ENCODE data around the gene TFEB.

Gene TFEB

DNA sequence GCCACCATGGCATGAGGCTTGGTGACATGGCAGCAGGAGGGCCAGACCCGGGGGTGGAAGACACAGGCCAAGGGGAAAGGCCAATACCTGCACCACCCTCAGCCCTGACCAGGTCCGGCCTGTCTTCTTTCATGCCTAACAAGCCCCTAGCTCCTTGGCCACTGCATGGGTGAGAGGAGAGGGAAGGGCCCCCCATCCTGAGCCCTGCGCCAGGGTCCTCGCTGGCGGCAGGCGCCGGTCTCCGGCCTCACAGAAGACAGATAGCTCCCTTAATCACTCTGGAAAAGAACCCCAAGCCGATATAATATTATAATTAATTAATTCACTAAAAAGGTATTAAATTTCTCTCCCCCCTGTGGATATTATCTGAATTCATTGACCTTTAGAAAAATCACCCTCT is 55.7 kb downstream of the TFEB start:
- TF ChIP-seq, protein P1, sequence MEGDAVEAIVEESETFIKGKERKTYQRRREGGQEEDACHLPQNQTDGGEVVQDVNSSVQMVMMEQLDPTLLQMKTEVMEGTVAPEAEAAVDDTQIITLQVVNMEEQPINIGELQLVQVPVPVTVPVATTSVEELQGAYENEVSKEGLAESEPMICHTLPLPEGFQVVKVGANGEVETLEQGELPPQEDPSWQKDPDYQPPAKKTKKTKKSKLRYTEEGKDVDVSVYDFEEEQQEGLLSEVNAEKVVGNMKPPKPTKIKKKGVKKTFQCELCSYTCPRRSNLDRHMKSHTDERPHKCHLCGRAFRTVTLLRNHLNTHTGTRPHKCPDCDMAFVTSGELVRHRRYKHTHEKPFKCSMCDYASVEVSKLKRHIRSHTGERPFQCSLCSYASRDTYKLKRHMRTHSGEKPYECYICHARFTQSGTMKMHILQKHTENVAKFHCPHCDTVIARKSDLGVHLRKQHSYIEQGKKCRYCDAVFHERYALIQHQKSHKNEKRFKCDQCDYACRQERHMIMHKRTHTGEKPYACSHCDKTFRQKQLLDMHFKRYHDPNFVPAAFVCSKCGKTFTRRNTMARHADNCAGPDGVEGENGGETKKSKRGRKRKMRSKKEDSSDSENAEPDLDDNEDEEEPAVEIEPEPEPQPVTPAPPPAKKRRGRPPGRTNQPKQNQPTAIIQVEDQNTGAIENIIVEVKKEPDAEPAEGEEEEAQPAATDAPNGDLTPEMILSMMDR (IDR thresholded peaks at IDR 0.05; ENCODE audit: borderline replicate concordance, insufficient read depth, low read depth, low read length) = no peak
- no peak overlapping the region for H3K4me3 ChIP-seq (ENCODE audit: low read depth, low read length)

- TF ChIP-seq, protein P1 (IDR thresholded peaks at IDR 0.05; ENCODE audit: borderline replicate concordance, insufficient read depth, low read depth, low read length) = no peak
- no peak overlapping the region for H3K4me3 ChIP-seq (ENCODE audit: low read depth, low read length)
These were observed 56.8 kb downstream of the TFEB start for GRCh38 chr6:41678511-41679084.

GRCh38 chr6:41677124-41677921 is 58.1 kb downstream of the TFEB start:
- H3K4me3 ChIP-seq (ENCODE audit: low read depth, low read length) = no peak overlapping the region
- TF ChIP-seq, protein P1 (IDR thresholded peaks at IDR 0.05; ENCODE audit: borderline replicate concordance, insufficient read depth, low read depth, low read length) = no peak

DNA sequence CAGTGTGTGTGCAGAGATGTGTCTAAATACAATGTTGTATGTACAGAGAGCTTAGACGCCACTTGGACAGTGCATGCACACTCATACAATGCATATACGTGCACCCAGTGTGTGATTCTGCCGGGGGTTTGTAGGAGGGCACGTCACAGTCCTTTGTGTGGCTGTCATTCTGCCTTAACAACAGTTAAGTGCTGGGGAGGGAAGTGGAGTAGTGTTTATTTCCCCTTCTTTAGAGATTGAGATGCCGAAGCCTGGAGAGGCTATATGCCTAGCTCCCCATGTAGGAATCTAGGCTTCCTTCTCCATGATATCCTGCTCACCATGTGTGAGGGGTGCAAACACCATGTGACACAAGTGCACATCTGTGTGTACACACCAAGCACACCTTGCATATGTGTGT is 59.0 kb downstream of the TFEB start:
- H3K4me3 ChIP-seq (ENCODE audit: low read depth, low read length) = no peak overlapping the region
- TF ChIP-seq, protein P1 (IDR thresholded peaks at IDR 0.05; ENCODE audit: borderline replicate concordance, insufficient read depth, low read depth, low read length) = no peak

- TF ChIP-seq, protein P1 (IDR thresholded peaks at IDR 0.05; ENCODE audit: borderline replicate concordance, insufficient read depth, low read depth, low read length) = no peak
- no peak overlapping the region for H3K4me3 ChIP-seq (ENCODE audit: low read depth, low read length)
These were observed 59.4 kb downstream of the TFEB start for GRCh38 chr6:41675992-41676391.

DNA sequence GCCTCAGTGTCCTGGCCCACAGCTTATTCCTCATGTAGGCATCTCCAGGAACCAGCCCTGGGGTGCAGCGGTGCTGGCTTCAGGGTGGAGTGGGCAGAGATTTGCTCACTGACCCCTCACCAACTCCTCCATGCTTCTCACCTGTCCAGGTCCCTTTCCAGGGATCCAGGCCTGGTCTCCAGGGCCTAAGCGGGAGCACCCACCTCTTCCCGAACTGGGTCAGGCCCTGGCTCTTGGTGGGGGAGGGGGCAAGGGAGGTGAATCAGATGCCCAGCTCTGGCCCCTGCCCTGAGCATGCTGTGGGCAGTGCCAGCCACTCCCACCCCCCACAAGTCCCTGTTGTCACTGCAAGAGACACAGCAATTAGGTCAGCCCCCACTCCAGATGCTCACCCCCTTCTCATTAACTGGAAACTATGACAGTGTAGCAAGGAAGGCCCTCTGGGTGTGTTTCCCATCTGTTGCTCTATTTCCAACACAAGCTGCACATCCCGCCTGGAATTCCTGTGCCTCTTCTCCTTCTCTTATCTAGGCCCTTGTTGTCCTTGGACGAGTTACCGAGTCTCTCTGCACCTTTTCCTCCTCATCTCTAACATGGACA is 60.1 kb downstream of the TFEB start:
- H3K4me3 ChIP-seq (ENCODE audit: low read depth, low read length) = no peak overlapping the region
- TF ChIP-seq, protein P1 (IDR thresholded peaks at IDR 0.05; ENCODE audit: borderline replicate concordance, insufficient read depth, low read depth, low read length) = no peak

All from GM12875 (cell line).